GM18526 (cell line): Measurements from ENCODE around the gene CDK18.

ENCODE experiments used
- POLR2A ChIP-seq: IDR thresholded peaks from 3 replicates; pipeline ENCODE4 v1.6.1; 2011; ENCODE audit not compliant: insufficient read length; ENCODE audit errors: extremely low read depth

The CDK18 gene

DNA sequence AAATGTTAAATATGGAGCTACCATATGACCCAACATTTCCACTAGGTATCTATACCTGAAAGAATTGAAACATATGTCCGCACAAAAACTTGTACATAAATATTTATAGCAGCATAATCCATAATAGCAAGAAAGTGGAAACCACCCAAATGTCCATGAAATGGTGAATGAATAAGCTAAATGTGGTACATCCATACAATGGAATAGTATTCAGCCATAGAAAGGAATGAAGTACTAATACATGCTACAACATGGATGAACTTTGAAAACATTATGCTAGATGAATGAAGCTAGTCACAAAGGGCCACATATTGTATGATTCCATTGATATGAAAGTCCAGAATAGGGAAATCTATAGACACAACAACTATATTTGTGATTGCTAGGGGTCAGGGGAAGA lies 28.6 kb upstream of the CDK18 start:
- TF ChIP-seq POLR2A: no peak

DNA sequence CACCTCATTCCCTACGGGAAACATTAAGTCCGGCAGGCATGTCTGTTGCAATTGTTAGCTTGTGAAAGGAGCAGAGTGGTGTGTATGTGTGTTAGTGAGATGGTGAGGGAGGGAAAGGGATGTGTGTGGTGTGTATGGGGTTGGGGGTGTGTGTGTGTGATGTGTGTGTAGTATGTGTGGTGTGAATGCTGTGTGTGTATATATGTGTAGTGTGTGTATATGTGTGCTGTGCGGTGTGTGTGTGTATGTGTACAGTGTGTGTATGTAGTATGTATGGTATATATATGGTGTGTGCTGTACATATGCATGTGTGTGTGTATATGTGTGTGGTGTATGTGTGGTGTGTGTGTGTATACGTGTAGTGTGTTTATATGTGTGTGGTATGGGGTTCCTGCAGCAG lies 27.8 kb upstream of the CDK18 start:
- no peak for TF ChIP-seq POLR2A

DNA sequence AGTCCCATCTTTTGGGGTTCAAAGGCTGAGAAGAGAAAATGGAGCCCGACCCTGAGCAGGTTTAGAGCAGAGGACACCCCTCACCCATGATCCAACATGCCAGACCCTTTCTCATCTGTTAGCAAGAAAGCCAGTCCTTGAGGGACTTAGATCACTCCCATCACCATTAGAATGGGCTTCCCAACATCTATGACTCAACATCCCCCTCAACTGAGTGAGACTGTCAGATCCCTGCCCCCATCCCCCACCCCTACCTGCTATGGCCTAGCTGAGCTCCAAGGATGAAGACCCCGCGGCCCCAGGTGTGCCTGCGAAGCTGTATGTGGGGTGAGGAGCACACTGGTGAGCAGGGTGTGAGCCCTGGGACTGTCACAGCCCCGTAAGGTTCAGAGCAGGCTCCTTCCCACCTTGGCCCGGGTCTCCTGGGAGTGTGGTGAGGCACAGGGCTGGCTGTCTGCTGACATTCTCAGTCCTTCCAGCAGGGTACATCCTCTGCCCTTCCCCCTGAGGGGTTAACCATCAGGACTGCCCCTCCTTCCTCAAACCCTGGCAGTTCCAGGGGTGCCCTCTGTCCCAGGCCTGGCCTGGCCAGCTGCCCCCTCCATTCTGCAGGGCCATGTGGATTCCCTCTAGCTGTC lies 27.2 kb upstream of the CDK18 start:
- TF ChIP-seq POLR2A: no peak

DNA sequence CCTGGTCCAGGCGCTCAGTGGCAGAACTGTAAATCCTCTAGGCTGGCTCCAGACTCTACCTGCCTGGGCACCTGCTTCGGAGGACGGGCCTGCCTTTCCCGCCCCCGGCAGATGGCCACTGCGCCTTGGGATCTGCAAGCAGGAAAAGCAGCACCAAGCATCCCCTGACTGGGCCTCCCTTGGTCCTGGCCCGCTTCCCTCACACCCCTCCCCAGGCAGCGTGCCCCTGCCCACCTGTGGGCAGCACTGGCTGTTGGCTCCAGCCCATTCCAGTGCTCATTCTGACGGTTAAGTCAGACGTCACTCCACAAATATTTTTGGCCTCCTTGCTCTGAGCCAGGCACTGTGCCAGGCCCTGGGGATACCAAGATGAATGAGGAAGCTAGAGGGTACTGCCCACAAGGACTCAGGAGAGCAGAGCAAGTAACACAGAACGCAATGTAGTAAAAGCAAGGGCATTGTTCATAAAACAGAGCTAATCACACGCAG lies 26.7 kb upstream of the CDK18 start:
- TF ChIP-seq POLR2A: no peak

DNA sequence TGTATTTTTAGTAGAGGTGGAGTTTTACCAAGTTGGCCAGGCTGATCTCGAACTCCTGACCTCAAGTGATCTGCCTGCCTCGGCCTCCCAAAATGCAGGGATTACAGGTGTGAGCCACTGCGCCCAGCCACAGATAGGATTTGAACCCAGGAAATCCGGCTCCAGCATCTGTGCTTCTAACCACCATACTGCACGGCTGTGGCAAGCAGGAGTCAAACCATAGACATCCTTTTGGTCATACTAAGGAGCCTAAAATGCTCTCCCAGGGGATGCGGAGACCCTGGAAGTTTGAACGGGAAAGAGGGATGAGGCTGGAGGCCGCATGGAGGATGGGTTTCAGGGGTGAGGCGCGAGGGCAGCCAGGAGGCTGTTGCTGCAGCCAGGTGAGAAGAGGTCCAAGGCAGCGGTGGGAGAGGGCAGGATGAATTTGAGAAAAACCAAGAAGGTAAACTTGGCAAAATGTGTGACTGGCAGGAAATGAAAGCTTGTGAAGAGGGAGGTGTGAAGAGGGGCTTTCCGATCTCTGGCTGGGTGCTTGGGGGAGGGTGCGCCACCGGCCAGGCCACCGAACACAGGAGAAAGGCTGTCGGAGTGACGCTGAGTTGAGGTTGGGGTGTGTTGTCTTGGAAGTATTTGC lies 24.0 kb upstream of the CDK18 start:
- no peak for TF ChIP-seq POLR2A

DNA sequence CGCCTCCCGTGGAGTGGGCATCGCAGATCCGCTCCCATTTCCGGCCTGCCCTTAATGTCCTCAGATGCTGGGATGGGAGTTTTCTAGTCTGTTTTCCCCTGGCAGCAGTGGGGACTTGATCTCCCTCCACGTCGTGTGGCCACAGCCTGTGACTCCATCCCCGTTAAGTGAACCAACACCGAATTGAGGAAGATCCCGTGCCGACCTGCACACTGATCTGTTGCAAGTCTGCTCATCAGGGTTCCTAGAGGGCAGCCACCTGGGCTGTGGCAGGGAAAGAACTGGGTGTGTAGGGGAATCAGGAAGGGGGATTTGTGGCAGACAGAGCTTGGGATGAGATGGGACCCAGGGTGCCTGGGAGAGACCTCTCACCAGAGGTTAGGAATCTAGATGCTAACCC lies 23.3 kb upstream of the CDK18 start:
- TF ChIP-seq POLR2A: no peak

DNA sequence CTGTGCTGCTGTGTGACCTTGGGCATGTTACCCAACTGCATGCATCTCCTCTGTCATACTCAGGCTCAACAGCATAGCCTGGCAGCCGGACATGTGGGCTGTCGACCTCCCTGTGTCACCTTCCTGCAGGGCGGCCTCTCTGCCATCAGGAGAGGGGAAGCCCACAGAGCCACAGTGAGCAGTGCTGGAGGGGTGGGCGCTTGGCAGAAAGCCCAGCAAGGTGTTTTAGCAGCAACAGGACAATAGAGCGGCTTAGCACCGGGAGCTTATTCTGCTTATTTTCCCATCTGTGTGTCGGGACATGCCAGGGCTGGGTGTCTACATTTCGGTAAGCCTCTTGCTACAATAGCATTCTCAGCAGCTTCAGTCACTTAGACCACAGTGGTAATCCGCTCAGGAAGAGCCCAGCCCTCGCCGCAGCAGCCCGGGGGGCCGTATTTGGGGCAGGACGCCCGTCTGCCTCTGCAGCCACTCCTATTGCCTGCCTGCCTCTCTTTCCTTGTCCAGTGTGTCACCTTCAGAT lies 22.8 kb upstream of the CDK18 start:
- TF ChIP-seq POLR2A: no peak

DNA sequence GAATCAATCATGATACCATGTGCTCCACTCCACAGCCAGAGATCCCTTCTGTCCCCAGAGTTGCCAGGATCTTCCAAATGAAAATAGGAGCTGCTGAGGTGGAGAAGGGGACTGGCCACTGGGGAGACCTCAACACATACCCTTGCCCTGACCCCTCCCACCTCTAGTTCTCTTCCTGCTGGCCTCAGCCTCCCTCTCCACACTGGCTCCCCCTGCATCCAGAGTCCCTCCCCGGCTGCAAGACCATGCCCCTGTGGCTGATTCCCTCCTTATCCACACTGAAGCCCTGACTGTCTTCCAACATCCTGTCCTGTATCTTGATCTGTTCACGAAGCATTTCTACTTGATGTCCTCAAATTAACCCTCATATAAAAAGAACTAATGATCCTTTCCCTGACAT lies 21.1 kb upstream of the CDK18 start:
- TF ChIP-seq POLR2A: no peak

DNA sequence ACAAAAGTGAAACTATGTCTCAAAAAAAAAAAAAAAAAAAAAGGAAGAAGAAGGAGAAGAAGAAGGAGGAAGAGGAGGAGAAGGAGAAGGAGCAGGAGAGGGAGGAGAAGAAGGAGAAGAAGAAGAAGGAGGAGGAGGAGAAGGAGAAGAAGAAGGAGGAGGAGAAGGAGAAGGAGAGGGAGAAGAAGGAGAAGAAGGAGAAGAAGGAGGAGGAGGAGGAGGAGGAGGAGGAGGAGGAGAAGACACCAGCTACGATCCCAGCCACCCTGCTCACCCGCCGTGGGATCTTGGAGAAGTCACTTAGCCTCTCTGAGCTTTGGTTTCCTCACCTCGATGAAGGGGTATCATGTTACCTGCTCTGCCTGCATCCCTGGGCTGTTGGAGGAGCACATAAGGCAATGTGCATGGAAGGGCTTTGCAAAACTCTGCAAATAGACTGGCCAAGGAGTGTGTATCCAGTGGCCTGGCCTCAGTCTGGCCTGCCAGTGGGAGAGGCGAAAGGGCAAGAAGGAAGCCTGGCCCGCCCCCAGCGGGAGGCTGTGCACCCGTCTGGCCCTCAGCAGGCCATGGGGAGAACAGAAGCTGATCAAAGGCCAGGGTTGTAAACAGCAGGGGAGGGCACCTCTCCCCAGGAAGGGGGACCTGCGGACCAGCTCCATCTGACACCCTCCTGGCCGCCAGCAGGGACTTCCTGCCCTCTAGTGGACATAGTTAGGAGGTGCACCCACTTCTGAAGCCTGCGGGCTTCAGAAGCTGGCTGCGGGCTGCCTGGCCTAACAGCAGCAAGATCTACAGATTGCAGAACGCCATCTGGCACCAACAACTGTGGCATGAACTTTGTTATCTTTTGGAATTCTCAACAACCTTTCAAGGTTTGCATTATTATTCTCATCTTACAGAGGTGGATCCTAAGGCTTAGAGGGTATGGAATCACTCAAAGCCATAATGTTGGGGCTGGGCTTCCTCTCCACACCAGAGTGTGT lies 19.2 kb upstream of the CDK18 start:
- TF ChIP-seq POLR2A: no peak

DNA sequence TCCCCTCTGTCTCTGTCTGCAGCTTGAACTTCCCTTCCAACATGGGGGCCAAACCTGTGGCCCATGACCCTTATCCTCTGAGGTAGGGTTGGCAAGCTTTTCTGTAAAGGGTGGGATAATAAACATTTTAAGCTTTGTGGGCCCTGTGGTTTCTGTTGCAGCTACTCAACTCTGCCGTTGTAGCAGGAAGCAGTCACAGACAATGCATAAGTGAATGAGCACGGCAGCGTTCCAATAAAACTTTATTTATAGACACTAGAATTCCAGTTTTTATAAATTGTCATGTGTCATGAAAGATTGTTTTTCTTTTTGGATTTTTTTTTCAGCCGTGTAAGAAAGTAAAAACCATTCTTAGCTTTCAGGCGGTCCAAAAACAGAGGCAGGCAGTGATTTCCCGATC lies 18.2 kb upstream of the CDK18 start:
- no peak for TF ChIP-seq POLR2A

DNA sequence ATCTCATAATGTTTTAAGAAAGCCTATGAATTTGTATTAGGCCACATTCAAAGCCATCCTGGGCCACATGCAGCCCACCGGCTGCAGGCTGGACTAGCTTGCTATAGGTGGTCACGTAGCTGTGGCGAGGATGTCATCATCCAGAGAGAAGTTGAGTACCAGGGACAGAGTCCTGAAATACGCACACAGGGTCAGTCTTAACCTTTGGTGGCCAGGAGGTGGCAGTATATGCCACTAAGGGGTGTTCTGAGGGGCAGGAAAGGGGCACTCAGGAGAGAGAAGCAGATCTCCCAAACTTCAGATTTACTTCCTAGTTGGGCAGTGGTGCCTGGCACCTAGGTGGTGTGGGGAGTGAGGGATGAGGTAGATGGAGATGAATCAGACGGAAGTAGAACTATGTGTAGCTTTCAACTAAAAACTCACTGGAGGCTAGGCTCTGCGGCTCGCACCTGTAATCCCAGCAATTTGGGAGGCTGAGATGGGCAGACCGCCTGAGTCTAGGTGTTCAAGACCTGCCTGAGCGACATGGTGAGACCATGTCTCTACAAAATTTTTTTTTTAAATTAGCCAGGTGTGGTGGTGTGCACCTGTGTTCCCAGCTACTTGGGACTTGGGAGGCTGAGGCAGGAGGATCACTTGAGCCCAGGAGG lies 16.3 kb upstream of the CDK18 start:
- no peak for TF ChIP-seq POLR2A

DNA sequence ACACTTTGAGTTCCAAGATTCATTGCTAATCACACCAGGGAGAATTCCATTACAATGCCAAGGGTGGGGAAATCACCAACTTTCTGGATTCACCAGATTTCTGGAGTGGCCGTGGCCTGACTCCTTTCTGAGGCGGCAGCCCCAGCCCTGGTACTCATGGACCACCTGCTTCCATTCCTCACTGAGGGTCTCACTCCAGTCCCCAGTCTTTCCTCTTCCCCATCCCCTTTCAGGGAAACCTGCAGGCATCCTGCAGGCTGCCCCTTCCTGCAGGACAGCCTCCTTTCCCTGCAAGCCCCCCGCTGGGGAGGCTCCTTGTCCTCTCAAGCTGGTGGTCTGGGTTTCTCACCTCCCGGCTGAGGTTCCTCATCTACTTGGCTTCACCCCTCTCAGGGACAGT lies 12.7 kb upstream of the CDK18 start:
- TF ChIP-seq POLR2A: no peak

DNA sequence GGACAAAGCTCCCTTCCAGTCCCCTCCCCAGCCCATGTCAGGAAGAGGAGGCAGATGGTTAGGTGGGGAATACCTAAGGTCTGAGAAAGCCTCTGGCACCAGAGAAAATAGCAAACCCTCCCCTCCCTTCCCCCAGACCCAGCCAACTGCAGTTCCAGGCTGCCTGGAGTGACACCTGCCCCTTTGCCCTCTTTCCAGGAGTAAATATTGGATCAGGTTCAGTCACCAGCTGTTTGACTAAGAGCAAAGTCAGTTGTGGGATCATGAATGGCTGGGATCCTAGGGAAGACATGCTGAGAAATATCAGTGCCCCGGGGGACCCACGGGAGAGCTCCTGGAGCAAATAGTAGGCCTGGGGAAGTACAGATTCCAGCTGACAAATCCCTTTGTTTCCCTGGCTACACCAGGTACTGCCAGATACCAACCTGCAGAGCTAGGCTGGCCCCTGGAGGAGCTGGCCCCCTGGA lies 12.2 kb upstream of the CDK18 start:
- no peak for TF ChIP-seq POLR2A

DNA sequence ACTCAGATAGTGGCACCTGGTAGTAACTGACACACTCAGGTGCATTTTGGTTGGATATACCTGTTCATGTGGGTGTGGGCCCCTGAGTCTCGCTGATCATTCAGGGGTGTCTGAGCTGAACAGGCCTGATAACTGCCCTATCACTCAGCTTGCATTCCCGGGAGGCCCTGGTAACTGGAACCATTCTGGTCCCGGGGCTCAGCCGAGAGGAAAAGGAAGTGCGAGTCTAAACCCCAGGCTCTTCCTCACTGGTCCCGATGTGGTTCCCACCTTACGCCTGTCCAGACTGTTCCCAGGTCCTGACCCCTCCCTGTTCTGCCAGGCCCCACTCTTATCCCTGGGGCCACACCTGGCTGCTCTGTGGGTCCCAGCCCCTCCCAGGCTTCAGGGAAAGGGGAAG lies 11.7 kb upstream of the CDK18 start:
- no peak for TF ChIP-seq POLR2A
